Activated CD8-positive, alpha-beta memory T cell treated with anti-CD3 and anti-CD28 coated beads, Interleukin-2, amount 50 U/mL, for 4 hours (primary cell): ENCODE data around the gene SLC26A11.
"Not testable (repeated sequence)": the region's sequence is repeated elsewhere in the genome, so short reads cannot be mapped to it uniquely, and the experiment has no call there.

ENCODE experiments used
- DNase-seq: peaks from one replicate; pipeline ENCODE4 v3.0.0-alpha.2; 2020

The SLC26A11 gene

DNA sequence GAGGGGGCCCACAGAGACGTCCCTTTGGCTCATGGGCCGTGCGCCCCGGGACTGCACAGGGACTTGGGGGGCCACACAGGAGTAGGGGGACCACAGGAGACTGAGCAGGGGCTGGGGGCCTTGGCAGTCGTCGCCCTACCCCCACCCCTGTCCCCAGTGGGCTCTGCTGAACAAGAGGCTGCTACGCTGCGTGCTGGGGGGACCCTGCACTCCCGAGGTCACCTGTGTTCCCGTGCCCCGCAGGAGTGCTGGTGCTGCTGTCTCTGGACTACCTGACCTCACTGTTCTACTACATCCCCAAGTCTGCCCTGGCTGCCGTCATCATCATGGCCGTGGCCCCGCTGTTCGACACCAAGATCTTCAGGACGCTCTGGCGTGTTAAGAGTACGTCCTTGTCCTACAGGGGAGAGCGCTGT is 26.0 kb downstream of the SLC26A11 start:
- no peak for DNase-seq

DNA sequence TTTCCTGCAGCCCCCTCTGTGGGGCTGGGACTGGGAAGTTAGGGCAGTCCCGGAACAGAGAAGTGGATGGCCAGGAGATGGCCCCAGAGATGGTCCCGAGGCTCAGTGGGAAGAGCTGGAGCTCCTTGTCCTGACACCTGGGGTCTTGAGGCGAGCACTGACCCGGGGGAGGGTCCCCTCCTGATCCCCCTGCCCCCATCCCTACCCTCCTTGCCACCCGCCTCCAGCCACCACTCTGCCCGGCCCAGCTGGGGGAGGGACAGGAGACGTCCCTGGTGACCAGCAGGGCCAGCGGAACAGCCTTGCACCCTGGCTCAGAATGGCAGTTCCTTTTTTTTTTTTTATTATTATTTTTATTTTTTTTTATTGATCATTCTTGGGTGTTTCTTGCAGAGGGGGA is 26.5 kb downstream of the SLC26A11 start:
- DNase-seq, result no peak

DNA sequence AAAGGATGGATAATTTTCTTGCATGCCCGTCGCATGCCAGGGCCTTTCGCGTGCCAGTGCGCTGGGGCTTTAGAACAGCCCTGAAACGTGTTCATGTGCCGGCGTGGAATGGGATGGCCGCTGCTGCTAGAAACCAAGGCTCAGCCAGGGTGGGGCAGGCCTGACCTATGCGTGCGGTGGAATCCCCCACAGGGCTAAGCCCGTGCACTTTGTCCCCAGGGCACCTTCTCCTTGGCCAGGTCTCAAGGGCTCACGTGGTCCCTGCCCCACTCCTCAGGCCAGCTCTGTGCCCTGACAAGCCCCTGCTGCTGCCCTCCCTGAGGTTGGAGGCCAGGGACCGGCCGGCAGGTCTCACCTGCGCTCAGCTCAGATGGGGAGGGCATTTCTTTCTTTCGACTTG is 27.3 kb downstream of the SLC26A11 start:
- DNase-seq, result no peak

DNA sequence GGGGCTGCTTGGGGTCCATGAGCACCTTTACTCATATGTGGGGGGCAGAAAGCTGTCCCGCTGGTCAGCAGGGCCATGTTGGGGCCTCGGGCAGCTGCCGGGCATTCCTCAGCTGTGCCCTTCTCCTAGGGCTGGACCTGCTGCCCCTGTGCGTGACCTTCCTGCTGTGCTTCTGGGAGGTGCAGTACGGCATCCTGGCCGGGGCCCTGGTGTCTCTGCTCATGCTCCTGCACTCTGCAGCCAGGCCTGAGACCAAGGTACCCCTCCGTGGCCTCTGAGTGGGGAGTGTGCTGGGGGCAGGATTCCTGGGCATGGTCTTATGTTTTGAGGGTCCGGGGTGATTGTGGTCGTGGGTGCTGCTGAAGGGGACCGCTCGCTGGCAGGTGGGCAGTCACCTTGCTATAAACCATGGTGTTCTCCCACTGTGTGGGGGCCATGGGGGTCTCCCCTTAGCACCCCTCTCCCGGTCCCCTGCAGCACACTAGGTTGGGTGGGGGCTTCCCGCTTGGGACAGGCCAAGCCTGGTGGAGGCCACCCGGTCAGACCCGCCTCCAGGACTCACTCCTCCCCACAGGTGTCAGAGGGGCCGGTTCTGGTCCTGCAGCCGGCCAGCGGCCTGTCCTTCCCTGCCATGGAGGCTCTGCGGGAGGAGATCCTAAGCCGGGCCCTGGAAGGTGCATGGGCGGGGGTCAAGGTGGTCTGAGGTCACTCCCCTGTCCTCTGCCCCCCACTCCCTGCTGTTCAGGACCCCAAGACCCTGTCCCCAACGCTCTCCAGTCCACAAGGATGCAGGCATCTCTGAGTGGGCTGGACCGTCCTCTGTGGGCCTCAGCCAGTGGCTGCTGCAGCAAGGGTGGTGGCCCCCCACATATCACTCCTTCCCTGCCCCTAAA is 28.0 kb downstream of the SLC26A11 start:
- no peak for DNase-seq

DNA sequence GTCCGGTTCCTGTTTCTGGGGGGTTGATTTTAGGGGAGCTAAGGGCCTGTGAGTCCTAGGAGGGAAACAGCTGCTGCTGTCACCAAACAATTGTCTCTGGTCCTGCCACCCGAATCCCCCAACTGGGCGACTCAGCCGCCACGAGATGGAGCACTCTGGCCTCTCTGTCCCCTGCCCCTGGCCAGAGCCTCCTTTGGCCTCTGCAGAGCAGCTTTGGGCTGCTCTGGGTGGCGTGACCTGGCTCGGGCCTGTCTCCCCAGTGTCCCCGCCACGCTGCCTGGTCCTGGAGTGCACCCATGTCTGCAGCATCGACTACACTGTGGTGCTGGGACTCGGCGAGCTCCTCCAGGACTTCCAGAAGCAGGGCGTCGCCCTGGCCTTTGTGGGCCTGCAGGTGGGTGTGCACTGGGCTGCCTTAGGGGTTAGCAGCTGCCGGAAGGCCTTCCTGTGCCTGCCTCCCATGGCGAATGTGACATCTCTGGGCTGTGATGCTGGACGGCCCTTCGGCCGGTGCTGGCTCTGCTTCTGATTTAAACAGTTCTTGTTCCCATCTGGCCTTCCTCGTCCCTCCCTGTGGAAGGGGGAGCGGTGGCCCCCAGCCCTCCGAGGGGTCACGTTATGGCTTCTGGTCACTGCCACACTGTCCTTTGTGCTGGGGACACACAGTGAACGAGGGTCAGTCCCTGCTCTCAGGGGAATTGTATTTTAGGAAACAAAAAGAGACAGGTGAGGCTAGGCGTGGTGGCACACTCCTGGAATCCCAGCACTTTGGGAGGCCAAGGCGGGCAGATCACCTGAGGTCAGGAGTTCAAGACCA is 28.9 kb downstream of the SLC26A11 start:
- no peak for DNase-seq

DNA sequence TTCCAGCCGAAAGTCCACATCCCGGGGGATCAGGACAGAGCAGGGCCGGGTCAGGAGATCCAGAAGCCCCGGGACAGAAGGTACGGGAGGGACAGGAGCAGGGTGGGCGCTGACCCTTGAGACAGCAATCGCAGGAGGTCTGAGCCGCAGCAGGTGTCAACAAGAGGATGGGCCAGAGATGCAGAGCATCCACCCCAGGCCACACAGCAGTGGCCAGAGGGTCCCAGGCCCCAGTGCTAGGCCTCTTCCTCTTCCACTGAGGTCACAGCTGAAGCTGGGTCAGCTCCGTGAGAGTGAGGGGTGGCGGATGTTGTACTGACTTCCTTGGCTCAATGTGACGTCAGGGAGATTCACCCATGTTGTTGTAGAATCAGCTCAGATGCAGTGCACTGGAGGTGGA is 31.7 kb downstream of the SLC26A11 start:
- no peak for DNase-seq

DNA sequence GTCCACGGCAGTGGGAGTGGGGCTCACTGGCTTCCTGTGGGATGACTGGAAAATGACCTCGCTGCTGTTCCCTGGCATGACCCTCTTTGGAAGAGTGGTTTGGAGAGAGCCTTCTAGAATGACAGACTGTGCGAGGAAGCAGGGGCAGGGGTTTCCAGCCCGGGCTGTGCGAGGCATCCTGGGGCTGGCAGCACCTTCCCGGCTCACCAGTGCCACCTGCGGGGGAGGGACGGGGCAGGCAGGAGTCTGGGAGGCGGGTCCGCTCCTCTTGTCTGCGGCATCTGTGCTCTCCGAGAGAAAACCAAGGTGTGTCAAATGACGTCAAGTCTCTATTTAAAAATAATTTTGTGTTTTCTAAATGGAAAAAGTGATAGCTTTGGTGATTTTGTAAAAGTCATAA is 32.6 kb downstream of the SLC26A11 start:
- DNase-seq, result peak; percentile 93

DNA sequence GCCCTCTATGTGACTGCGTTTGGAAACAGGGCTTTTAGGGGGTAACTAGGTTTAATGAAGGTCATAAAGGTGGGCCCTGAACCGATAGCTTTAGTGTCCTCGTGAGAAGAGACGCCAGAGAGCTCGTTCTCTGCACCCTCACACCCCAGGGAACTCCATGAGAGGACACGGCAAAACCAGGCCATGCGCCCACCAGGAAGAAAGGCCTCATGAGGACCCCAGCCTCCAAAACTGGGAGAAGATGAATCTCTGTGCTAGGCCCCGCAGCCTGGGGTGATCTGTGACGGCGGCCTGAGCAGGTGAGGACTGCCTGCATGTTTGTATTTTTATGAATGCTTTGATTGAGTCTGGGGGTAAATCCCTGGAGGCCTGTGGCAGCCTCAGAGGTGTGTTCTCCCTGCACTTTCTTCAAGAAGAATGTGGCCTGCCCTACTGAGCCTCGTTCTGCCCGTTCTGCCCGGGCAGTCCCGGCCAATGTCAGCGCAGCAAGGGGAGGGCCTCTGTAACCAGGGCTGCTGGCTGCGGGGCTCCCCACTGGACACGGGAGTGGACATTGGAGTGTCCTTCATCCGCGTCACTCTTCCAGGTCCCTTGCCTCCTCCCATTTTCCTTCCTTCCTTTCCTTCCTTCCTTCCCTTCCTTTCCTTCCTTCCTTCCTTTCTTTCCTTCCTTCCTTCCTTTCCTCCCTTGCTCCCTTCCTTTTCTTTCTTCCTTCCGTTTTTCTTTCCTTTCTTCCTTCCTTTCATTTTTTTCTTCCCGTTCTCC is 33.6 kb downstream of the SLC26A11 start:
- no peak for DNase-seq

DNA sequence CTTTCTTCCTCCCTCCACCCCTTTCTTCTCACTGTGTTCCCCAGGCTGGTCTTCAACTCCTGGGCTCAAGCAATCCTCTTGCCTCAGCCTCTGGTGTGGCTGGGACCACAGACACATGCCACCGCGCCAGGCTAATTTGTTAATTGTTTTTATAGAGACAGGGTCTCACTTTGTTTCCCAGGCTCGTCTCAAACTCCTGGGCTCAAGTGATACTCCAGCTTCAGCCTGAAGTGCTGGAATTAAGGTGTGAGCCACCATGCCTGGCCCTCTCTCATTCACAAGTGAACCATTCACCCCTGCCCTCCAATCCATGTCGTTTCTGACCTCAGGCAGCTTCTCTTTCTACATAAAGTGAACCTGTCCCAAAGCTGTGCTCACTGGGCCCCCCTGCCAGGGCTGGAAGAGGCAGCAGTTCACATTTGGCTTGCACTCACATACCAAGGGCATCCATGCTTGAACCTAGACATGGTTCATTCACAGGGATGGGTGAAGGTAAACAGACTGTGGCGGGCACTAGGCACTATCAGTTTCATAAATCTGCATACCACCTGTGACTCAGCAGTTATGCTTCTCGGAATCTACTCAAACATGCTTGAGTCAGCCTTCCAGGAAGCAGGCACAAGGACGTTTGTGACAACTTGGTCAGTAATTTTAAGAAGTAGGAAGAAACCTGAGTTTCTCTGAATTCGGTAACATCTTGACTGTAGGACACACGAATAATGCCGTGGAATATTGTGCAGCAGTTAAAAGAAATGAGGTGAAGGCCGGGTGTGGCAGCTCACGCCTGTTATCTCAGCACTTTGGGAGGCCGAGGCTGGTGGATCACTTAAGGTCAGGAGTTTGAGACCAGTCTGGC is 34.4 kb downstream of the SLC26A11 start:
- peak; percentile 53 for DNase-seq

DNA sequence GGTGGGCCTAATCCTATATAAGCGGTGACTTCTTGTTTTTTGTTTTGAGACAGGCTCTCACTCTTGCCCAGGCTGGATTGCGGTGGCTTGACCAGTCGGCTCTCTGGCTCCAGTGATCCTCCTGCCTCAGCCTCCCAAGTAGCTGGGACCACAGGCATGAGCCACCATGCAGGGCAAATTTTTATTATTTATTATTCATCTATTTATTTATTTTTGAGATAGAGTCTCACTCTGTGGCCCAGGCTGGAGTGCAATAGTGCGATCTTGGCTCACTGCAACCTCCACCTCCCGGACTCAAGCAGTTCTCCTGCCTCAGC is 35.8 kb downstream of the SLC26A11 start:
- DNase-seq, result no peak

DNA sequence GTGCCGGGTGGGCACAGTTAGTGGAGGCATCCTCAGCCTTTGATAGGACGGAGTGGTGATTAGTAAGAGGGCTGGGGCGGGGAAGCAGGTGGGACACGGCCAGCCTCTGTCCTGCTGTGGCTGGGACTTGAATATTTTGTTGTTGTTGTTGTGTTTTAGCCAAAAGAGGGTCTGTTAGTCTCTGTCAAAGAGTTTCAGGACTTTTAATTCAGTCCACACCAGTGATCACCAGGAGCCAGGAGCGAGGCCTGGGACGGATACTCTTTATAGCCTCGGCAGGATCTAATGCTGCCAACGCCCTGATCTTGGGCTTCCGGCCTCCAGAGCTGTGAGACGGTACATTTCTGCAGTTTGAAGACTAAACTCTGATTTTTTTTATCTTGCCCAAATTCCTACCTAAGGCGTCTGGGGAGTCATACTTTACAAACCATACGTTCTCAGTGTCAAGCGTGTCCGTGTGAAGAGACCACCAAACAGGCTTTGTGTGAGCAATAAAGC is 37.5 kb downstream of the SLC26A11 start:
- DNase-seq, result no peak

DNA sequence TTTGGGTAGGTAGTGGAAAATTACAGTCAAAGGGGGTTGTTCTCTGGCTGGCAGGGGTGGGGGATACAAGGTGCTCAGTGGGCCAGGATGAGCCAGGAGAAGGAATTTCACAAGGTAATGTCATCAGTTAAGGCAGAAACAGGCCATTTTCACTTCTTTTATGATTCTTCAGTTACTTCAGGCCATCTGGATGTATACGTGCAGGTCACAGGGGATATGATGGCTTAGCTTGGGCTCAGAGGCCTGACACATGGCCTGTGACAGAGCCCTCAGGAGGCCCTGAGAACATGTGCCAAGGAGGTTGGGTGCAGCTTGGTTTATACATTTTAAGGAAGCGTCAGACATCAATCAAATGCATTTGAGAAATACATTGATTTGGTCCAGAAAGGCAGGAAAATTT is 38.1 kb downstream of the SLC26A11 start:
- not testable (repeated sequence) for DNase-seq

DNA sequence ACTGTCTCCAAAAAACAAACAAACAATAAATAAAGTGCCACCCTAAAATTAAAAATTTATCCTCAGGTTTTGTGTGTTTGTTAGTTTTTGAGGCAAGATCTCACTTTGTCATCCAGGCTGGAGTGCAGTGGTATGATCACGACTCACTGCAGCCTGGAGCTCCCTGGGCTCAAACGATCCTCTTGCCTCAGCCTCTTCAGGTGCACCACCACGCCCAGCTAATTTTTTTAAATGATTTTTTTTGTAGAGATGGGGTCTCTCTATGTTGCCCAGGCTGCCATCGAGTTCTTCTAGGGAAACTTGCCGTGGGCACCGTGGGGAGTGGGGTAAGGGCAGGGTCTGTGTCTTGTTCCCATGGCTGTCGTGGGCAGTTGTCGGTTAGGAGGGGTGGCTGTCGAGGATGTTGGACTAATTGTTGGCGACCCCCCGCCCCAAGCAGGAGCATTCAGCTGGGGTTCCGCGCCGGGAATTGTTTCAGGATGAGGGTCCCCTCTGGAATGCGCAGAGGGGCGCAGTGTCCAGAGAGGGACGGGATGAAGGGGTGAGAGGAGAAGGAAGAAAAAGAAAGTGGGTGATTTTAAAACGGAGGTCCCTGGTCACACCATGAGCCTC is 39.3 kb downstream of the SLC26A11 start:
- DNase-seq, result no peak

DNA sequence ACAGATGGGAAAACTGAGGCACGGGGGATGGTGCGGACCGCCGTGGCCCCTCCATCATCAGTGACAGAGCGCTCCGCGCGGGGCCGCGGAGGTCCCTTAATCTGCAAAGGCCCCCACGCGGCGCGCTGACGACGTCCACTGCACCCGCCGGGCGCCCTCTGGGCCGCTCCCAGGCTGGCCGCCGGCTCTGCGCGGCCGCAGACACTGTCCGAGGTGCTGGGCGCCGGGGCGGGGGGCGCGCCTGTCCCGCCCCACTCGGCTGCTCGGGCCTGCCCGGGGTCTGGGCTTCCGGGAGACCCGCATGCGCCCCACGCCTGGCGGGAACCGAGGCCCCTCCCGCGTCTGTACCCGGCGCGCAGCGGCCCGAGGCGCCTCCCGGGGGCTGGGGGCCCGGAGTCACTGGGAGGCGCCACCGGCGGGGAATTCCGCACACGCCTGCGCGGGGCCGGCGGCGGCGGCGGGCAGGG is 39.9 kb downstream of the SLC26A11 start:
- peak; percentile 82 for DNase-seq

DNA sequence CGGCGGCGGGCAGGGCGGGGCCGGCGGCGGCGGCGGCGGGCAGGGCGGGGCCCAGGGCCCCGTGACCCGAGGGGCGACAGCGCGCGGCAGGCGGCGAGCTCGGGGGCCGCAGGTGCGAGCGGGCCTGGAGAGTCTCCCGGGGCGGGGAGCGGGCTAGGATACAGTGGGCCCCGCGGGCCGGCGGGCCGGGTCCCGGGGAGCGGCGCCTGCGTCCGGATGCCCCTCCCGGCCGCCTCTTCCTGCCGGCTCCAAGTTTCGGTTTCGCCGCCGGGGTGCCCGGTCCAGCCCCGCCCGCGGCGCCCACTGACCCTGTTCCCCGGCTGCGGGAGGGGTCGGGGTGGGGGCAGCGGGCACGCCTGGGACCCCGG is 40.5 kb downstream of the SLC26A11 start, which contains the start of gene RNF213:
RNF213 (plus strand) TSS at position 62 of the 368 bp plus-strand sequence. CDS start 2,830 bp downstream, outside the sequence.
- DNase-seq, result peak; percentile 55

DNA sequence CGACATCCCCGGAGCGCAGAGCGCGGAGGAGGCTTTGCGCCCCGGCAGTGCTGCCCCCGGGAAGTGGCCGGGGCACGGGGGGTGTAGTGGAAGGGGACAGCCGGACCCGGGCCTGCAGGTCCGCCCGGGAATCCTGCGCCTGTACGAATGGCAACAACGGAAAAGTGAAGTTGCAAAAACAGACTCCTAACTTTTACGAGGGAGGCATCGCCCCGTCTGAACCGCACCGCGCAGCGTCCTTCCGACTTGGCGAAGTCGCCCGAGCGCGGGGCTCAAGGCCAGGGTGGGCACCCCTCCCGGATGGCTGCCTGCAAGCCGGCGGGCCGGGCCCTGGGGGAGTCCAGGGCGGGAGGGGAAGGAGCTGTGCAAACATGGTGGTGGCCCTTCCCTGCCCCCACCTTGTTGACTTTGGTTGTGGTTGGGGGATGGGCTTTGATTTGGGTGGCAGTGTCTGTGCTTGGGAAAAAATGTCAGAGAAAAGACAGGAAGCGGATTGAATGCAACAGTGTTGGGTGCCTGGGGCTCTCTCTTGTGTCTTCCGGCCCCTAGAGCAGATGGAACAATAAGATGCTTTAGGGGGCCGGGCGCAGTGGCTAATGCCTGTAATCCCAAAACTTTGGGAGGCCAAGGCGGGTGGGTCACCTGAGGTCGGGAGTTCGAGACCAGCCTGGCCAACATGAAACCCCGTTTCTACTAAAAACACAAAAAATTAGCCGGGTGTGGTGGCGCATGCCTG is 41.1 kb downstream of the SLC26A11 start:
- DNase-seq, result peak; percentile 57

DNA sequence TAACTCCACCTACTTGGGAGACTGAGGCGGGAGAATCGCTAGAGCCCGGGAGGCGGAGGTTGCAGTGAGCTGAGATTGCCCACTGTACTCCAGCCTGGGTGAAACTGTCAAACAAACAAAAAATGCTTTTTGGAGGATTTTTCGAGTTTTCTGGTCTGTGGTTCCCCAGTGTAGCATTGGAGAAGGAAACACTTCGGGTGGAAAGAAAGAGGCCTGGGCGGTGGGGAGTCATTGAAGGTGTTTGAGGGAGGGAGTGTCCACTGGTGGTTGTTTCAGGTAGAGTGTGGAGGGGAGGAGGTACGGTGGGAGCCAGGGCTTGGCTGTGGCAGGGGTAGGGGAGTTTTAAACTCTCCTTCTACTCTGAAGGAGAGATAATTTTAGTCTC is 41.7 kb downstream of the SLC26A11 start:
- DNase-seq, result no peak

DNA sequence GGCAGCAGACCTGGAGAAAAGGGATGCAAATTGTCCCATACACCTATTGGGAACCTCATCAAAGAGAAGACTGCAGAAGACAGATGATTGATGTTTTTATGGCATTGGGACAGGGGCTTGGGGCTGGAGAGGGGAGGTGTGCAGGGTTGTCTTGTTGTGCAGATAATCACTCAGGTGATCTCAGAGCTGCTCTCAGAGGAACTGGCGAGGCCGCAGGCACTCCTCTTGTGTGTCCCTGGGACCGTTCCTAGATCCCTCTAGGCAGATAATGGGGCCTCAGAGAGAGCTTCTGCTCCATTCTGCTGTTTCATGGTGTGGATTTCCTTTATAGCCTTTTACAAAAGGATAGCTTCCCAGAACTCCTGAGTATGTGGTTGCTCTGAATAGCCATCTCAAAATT is 42.1 kb downstream of the SLC26A11 start:
- no peak for DNase-seq

DNA sequence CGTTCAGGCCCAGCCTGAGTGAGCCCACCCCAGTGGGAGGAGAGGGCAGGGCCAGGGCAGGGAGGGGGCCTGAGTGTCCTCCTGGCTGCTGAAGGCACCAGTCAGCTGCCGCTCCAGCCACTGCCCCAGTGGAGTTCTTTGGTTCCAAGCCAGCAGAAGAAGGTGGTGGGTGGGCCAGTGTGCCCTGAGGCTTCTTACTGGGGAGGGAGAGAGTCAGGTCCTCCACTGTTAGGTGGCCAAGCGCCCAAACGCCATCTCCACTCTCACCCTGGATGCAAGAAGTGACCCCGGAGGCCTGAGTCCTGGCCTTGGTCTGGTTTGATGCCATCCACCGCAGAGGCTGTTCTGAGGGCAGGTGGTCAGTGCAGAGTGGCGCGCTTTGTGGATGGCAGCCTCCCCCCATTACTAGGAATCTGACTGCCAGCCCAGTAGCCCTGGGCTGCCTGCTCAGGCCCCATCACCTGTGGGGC is 42.6 kb downstream of the SLC26A11 start:
- DNase-seq, result no peak
